Measurements from ENCODE around the gene FBLN7. TPM values are rescaled to one million over a fixed set of nuclear protein-coding genes. Genes with fewer than 3 reads are reported as not detected.

The FBLN7 gene
- total and polyA plus RNA-seq, 8 donors = 2.6 to 19.1 (median 13.3) TPM

DNA sequence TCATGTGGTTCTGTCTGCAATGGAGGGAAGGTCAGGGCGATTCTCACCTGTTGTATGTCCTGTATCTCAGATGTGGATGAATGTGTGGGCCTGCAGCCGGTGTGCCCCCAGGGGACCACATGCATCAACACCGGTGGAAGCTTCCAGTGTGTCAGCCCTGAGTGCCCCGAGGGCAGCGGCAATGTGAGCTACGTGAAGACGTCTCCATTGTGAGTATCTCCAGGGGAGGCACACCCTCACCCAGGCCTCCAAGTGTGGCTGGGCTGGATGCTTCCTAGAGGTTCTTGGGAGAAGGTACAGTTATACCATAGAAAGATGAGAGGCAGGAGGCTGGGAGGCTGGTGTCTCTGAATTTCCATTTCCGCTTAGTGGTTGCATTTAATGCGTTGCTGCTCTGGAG is 46.9 kb downstream of the FBLN7 start:
- no peak for ATAC-seq
- peaks cover 14 to 26% of the 10 kb centered on the region in 2 donors for H3K27me3 ChIP-seq
- no peak overlapping the region for H3K27ac ChIP-seq
- TF ChIP-seq CTCF (IDR thresholded peaks at IDR 0.05) = no peak
- no peak overlapping the region for H3K4me3 ChIP-seq
- H3K36me3 ChIP-seq = no peaks in the 10 kb centered on the region
- no peaks in the 10 kb centered on the region for H3K9me3 ChIP-seq
- intact Hi-C loops (cut with DNase I) = no loop called here
- H3K4me1 ChIP-seq = no peaks in the 10 kb centered on the region
- no peak for DNase-seq

GRCh38 chr2:112187046-112187715 is 49.0 kb downstream of the FBLN7 start:
- no peaks in the 10 kb centered on the region for H3K9me3 ChIP-seq
- DNase-seq = no peak
- H3K36me3 ChIP-seq = no peaks in the 10 kb centered on the region
- no peak overlapping the region for H3K27ac ChIP-seq
- peaks cover 0 to 5% of the 10 kb centered on the region in 2 donors for H3K27me3 ChIP-seq
- no peak overlapping the region for H3K4me3 ChIP-seq
- no peak for ATAC-seq
- no peaks in the 10 kb centered on the region for H3K4me1 ChIP-seq
- no peak for TF ChIP-seq CTCF (IDR thresholded peaks at IDR 0.05)
- intact Hi-C loops (cut with DNase I) = no loop called here

- no peaks in the 10 kb centered on the region for H3K4me1 ChIP-seq
- H3K4me3 ChIP-seq = no peak overlapping the region
- H3K36me3 ChIP-seq = no peaks in the 10 kb centered on the region
- intact Hi-C loops (cut with DNase I) = no loop called here
- H3K9me3 ChIP-seq = no peaks in the 10 kb centered on the region
- no peak for TF ChIP-seq CTCF (IDR thresholded peaks at IDR 0.05)
- ATAC-seq (peak; percentile 55), DNase-seq (no peak)
- no peaks in the 10 kb centered on the region for H3K27me3 ChIP-seq
- no peak overlapping the region for H3K27ac ChIP-seq
Measured at GRCh38 chr2:112187805-112188596, 49.8 kb downstream of the FBLN7 start.

DNA sequence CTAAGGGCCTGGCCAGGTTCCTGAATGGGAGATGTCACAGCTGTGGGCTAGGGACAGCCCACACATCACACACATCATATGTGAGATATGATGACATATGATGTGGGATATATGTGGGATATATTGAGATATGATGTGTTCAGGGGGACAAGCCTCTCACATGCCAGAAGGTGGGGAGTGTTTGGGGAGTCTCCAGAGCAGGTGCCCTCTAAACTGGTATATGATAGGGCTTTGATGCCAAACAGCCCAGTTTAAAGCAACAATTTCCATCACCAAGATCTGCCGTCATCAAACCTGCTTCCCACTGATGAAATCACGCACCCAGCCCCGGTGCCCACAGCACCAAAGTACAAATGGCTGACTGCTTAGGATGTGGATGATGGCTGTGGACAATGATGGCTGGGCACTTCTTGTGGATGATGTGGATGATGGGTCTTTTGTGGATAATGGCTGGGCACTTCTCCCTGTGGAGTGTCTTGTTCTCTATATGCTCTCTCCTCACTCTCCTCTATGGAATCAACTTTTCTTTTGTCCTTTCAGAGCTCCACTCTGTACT is 50.9 kb downstream of the FBLN7 start:
- TF ChIP-seq CTCF (IDR thresholded peaks at IDR 0.05) = no peak
- no peak for DNase-seq
- Histone ChIP-seq H3K4me1 (no peaks in the 10 kb centered on the region), H3K36me3 (no peaks in the 10 kb centered on the region), H3K27me3 (no peaks in the 10 kb centered on the region), H3K4me3 (no peak overlapping the region), H3K9me3 (no peaks in the 10 kb centered on the region), H3K27ac (no peak overlapping the region)
- intact Hi-C loops (cut with DNase I) = no loop called here
- no peak for ATAC-seq

GRCh38 chr2:112194028-112194427 is 55.8 kb downstream of the FBLN7 start:
- no peak overlapping the region for H3K27ac ChIP-seq
- H3K27me3 ChIP-seq = no peaks in the 10 kb centered on the region
- intact Hi-C loops (cut with DNase I) = no loop called here
- no peak overlapping the region for H3K4me3 ChIP-seq
- H3K9me3 ChIP-seq = no peaks in the 10 kb centered on the region
- ATAC-seq (no peak), DNase-seq (no peak)
- no peaks in the 10 kb centered on the region for H3K4me1 ChIP-seq
- H3K36me3 ChIP-seq = no peaks in the 10 kb centered on the region
- TF ChIP-seq CTCF (IDR thresholded peaks at IDR 0.05) = no peak

All from left lung (tissue), 10 donors.